Astrocyte (in vitro differentiated cells and primary cell): ENCODE measurements around the gene EXOC4. TPM values are rescaled to one million over a fixed set of nuclear protein-coding genes. Genes with fewer than 3 reads are reported as not detected.

Experiments used
- DNase-seq: peaks from one replicate; pipeline ENCODE4 v3.0.0-alpha.2; 2010; ENCODE audit warnings: low read depth
- FAIRE-seq: peaks from 2 replicates; lab custom pipeline; 2011; peaks lifted over from hg19 to GRCh38; lab: Jason Lieb, UNC
- H2AFZ ChIP-seq: 2 replicates; pipeline ENCODE4 v1.6.0; 2012; ENCODE audit warnings: low read depth, low read length, inconsistent platforms
- H3K27ac ChIP-seq: 2 replicates; pipeline ENCODE4 v1.5.1; 2011; ENCODE audit warnings: low read depth, low read length, inconsistent platforms
- H3K27me3 ChIP-seq: 2 replicates; pipeline ENCODE4 v1.6.0; 2011; ENCODE audit warnings: low read length, inconsistent platforms; ENCODE audit not compliant: insufficient read depth
- H3K36me3 ChIP-seq: 2 replicates; pipeline ENCODE4 v1.5.1; 2011; ENCODE audit warnings: low read length, inconsistent platforms; ENCODE audit not compliant: insufficient read depth
- H3K4me1 ChIP-seq: 2 replicates; pipeline ENCODE4 v1.5.1; 2011; ENCODE audit warnings: low read length, inconsistent platforms; ENCODE audit not compliant: insufficient read depth
- H3K4me2 ChIP-seq: 2 replicates; pipeline ENCODE4 v1.6.0; 2012; ENCODE audit warnings: low read length, inconsistent platforms
- H3K4me3 ChIP-seq: 2 replicates; pipeline ENCODE4 v1.5.1; 2011; ENCODE audit warnings: low read depth, mild to moderate bottlenecking, low read length, inconsistent platforms; ENCODE audit not compliant: insufficient read depth
- H3K79me2 ChIP-seq: 2 replicates; pipeline ENCODE4 v1.6.0; 2012; ENCODE audit warnings: mild to moderate bottlenecking, low read length, inconsistent platforms; ENCODE audit not compliant: insufficient read depth
- H3K9ac ChIP-seq: 2 replicates; pipeline ENCODE4 v1.6.0; 2012; ENCODE audit warnings: mild to moderate bottlenecking, low read length, inconsistent platforms
- H3K9me3 ChIP-seq: 2 replicates; pipeline ENCODE4 v1.5.1; 2012; ENCODE audit warnings: low read depth, mild to moderate bottlenecking, low read length, inconsistent platforms; ENCODE audit not compliant: insufficient read depth
- H4K20me1 ChIP-seq: 2 replicates; pipeline ENCODE4 v1.6.0; 2012; ENCODE audit warnings: low read length, inconsistent platforms; ENCODE audit not compliant: insufficient read depth
- H3K27ac Mint-ChIP-seq: one replicate; pipeline ENCODE4 v1.8.0; 2021; ENCODE audit warnings: mild to moderate bottlenecking, mixed read lengths; ENCODE audit not compliant: unreplicated experiment
- H3K27me3 Mint-ChIP-seq: one replicate; pipeline ENCODE4 v1.8.0; 2021; ENCODE audit warnings: low read depth, mixed read lengths; ENCODE audit not compliant: unreplicated experiment
- H3K36me3 Mint-ChIP-seq: one replicate; pipeline ENCODE4 v1.8.0; 2021; ENCODE audit warnings: low read depth, mixed read lengths; ENCODE audit not compliant: unreplicated experiment
- H3K4me1 Mint-ChIP-seq: one replicate; pipeline ENCODE4 v1.8.0; 2021; ENCODE audit warnings: low read depth, mixed read lengths; ENCODE audit not compliant: unreplicated experiment
- H3K4me3 Mint-ChIP-seq: one replicate; pipeline ENCODE4 v1.8.0; 2021; ENCODE audit warnings: mild to moderate bottlenecking, moderate library complexity, mixed read lengths; ENCODE audit not compliant: unreplicated experiment
- H3K9me3 Mint-ChIP-seq: one replicate; pipeline ENCODE4 v1.8.0; 2021; ENCODE audit warnings: mild to moderate bottlenecking, mixed read lengths; ENCODE audit not compliant: unreplicated experiment
- EZH2 ChIP-seq: IDR thresholded peaks from 2 replicates; pipeline ENCODE4 v1.6.1; 2012; ENCODE audit warnings: mild to moderate bottlenecking, low read length, inconsistent platforms; ENCODE audit not compliant: insufficient read depth
- total RNA-seq: library from RNA; stranded (reverse); gene quantifications from 2 replicates; pipeline ENCODE4 v1.2.1, GENCODE V29; 2021
- TF ChIP-seq, protein P1 (sequence below): IDR thresholded peaks from 2 replicates; pipeline ENCODE4 v1.5.1; 2011; ENCODE audit warnings: low read depth, mild to moderate bottlenecking, inconsistent platforms, low read length, moderate library complexity; ENCODE audit not compliant: insufficient read depth

The EXOC4 gene
- total RNA-seq, 1 donor from 2014 or later, result 57.5 TPM

DNA sequence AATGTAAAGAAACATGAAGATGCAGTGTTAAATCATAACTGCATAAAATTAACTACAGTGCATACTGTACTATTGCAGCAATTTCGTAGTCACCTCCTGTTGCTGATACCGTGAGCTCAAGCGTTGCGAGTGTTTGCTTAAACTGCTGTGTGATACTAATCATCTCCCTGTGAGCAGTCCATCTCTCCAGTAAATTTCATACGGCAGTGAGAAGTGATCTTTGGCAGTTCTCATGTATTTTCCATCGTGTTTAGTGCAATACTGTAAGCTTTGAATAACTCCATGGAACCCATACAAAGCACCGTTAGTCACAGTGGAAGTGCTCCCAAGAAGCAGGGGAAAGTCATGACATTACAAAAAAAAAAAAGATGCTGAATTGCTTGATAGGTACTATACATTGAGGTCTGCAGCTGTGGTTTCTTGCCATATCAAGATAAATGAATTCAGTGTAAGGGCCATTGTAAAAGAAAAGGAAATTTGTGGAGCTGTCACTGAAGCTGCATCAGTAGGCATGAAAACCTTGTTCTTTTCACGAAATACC is 360.4 kb downstream of the EXOC4 start:
- Mint-ChIP-seq H3K27ac (no peak overlapping the region), H3K36me3 (no peaks in the 10 kb centered on the region), H3K4me1 (no peaks in the 10 kb centered on the region), H3K9me3 (no peaks in the 10 kb centered on the region), H3K4me3 (no peak overlapping the region), H3K27me3 (no peaks in the 10 kb centered on the region)
- Histone ChIP-seq H2AFZ (no peak overlapping the region), H3K9me3 (no peaks in the 10 kb centered on the region), H3K9ac (no peak overlapping the region), H3K27ac (no peak overlapping the region), H3K4me2 (no peak overlapping the region), H3K36me3 (no peaks in the 10 kb centered on the region), H4K20me1 (no peaks in the 10 kb centered on the region), H3K4me3 (no peak overlapping the region), H3K79me2 (no peaks in the 10 kb centered on the region), H3K4me1 (no peaks in the 10 kb centered on the region), H3K27me3 (no peaks in the 10 kb centered on the region)
- FAIRE-seq (no peak), DNase-seq (no peak)
- TF ChIP-seq EZH2, result no peak
- TF ChIP-seq, protein P1, sequence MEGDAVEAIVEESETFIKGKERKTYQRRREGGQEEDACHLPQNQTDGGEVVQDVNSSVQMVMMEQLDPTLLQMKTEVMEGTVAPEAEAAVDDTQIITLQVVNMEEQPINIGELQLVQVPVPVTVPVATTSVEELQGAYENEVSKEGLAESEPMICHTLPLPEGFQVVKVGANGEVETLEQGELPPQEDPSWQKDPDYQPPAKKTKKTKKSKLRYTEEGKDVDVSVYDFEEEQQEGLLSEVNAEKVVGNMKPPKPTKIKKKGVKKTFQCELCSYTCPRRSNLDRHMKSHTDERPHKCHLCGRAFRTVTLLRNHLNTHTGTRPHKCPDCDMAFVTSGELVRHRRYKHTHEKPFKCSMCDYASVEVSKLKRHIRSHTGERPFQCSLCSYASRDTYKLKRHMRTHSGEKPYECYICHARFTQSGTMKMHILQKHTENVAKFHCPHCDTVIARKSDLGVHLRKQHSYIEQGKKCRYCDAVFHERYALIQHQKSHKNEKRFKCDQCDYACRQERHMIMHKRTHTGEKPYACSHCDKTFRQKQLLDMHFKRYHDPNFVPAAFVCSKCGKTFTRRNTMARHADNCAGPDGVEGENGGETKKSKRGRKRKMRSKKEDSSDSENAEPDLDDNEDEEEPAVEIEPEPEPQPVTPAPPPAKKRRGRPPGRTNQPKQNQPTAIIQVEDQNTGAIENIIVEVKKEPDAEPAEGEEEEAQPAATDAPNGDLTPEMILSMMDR, result no peak

DNA sequence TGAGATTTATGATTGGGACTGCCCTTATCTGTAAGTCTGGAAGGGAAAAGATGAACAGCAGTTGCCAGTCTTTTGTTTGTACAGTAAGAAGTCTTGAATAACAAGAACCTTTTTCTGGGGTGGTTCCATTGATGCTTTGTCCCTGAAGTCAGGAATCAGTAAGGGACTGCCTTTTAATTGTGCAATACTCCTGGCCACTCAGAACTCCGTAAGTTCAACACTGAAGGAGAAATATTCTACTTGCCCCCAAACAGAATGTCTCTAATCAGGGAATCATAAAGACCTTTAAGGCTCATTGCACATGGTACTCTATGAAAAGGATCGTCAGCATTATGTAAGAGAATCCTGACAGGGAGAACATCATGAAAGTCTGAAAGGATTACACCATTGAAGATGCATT is 361.4 kb downstream of the EXOC4 start:
- Histone ChIP-seq H4K20me1 (no peaks in the 10 kb centered on the region), H3K4me2 (no peak overlapping the region), H3K9me3 (no peaks in the 10 kb centered on the region), H2AFZ (no peak overlapping the region), H3K36me3 (no peaks in the 10 kb centered on the region), H3K4me1 (no peaks in the 10 kb centered on the region), H3K27ac (no peak overlapping the region), H3K27me3 (no peaks in the 10 kb centered on the region), H3K9ac (no peak overlapping the region), H3K4me3 (no peak overlapping the region), H3K79me2 (no peaks in the 10 kb centered on the region)
- DNase-seq, result no peak
- H3K9me3 Mint-ChIP-seq, result no peaks in the 10 kb centered on the region
- H3K27me3 Mint-ChIP-seq, result no peaks in the 10 kb centered on the region
- no peaks in the 10 kb centered on the region for H3K4me1 Mint-ChIP-seq
- H3K4me3 Mint-ChIP-seq, result no peak overlapping the region
- no peak overlapping the region for H3K27ac Mint-ChIP-seq
- H3K36me3 Mint-ChIP-seq, result no peaks in the 10 kb centered on the region
- FAIRE-seq, result no peak
- TF ChIP-seq EZH2, result no peak
- TF ChIP-seq, protein P1, result no peak

DNA sequence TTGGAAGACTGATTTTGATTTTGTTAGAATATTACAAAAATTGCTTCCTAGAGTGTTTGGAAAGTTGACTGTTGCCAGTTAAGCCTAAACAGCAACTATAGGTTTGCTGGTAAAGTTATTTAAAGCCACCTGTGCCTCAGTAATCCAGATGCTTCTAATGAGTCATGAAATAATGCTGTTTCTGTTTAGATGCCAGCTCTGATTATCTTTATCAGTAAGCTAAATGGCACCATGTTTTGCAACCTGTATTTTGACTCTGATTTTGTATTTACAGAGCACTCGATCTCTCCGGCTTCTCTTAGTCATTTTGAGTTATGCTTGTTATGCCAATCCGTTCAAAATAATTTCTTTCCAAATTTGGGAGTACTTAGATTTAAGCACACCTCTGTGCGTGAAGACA is 366.1 kb downstream of the EXOC4 start:
- TF ChIP-seq, protein P1, result no peak
- TF ChIP-seq EZH2, result no peak
- Histone ChIP-seq H3K4me2 (no peak overlapping the region), H4K20me1 (no peaks in the 10 kb centered on the region), H3K4me3 (no peak overlapping the region), H2AFZ (no peak overlapping the region), H3K27ac (no peak overlapping the region), H3K4me1 (no peaks in the 10 kb centered on the region), H3K9ac (no peak overlapping the region), H3K36me3 (no peaks in the 10 kb centered on the region), H3K27me3 (no peaks in the 10 kb centered on the region), H3K9me3 (no peaks in the 10 kb centered on the region), H3K79me2 (no peaks in the 10 kb centered on the region)
- Mint-ChIP-seq H3K27me3 (no peaks in the 10 kb centered on the region), H3K27ac (no peak overlapping the region), H3K4me1 (no peaks in the 10 kb centered on the region), H3K4me3 (no peak overlapping the region), H3K36me3 (peaks cover 3% of the 10 kb centered on the region), H3K9me3 (no peaks in the 10 kb centered on the region)
- FAIRE-seq, result no peak
- DNase-seq, result no peak
